ENCODE measurements around the gene ALK.

The ALK gene

DNA sequence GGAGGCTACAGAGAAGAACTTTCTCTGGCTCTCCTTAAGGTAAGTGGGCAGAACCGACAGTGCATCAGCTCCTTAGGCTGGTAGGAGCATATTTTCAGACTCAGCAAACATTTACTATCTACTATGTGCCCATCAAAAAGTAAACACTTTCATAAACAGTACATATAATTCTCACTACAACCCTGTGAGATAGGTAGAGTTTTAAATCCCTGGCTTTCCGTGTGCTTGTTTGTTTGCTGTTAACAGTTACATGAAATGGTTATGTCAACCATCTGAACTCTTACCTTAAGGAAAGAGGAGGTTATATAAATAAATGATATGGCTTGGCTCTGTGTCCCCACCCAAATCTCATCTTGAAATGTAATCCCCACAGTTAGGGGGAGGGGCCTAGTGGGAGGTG lies 310.1 kb downstream of the ALK start:
- peak overlapping the region; percentile 31; the same call in 1 of the 2 replicates for H3K27ac ChIP-seq
- TF ChIP-seq, protein P1, sequence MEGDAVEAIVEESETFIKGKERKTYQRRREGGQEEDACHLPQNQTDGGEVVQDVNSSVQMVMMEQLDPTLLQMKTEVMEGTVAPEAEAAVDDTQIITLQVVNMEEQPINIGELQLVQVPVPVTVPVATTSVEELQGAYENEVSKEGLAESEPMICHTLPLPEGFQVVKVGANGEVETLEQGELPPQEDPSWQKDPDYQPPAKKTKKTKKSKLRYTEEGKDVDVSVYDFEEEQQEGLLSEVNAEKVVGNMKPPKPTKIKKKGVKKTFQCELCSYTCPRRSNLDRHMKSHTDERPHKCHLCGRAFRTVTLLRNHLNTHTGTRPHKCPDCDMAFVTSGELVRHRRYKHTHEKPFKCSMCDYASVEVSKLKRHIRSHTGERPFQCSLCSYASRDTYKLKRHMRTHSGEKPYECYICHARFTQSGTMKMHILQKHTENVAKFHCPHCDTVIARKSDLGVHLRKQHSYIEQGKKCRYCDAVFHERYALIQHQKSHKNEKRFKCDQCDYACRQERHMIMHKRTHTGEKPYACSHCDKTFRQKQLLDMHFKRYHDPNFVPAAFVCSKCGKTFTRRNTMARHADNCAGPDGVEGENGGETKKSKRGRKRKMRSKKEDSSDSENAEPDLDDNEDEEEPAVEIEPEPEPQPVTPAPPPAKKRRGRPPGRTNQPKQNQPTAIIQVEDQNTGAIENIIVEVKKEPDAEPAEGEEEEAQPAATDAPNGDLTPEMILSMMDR (conservative IDR thresholded peaks at IDR 0.05), result no peak

DNA sequence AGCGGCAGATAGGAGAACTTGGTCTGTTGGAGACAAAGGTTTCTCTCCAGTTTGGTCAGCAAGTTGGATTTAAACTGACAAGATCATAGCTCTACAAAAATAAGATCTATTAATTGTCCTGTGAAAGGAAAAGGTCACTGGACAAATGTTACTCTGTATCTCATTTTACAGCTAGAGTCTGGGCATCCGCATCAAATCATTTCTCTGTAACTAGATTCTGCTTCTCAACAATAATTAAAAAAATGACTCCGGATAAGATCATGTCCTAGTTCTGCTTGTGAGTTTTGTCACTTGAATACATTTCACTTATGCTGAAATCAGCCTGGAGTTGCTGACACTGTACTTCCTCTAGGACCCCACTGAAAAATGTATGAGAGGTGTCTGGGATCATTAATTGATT lies 310.8 kb downstream of the ALK start:
- TF ChIP-seq, protein P1 (conservative IDR thresholded peaks at IDR 0.05), result no peak
- H3K27ac ChIP-seq, result no peak overlapping the region; the same call in 1 of the 2 replicates

DNA sequence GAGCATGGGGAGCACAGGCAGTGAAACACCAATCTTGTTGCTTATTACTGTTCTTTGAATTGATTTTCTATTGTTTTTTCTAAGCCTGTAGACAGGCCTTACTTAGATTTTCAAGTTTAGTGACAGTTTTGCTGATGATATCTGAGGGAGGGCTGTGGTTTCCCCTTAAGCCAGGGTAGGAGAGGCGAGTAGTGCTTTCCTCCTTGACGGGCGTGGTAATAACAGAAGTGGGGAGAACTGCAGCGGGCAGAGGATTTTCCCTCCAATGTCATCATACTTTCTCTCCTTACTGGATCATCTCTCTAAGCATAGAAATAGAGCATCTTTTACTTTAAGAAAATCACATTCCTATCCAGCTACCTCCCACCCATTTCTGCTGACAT lies 314.4 kb downstream of the ALK start:
- TF ChIP-seq, protein P1 (conservative IDR thresholded peaks at IDR 0.05), result no peak
- no peak overlapping the region for H3K27ac ChIP-seq

DNA sequence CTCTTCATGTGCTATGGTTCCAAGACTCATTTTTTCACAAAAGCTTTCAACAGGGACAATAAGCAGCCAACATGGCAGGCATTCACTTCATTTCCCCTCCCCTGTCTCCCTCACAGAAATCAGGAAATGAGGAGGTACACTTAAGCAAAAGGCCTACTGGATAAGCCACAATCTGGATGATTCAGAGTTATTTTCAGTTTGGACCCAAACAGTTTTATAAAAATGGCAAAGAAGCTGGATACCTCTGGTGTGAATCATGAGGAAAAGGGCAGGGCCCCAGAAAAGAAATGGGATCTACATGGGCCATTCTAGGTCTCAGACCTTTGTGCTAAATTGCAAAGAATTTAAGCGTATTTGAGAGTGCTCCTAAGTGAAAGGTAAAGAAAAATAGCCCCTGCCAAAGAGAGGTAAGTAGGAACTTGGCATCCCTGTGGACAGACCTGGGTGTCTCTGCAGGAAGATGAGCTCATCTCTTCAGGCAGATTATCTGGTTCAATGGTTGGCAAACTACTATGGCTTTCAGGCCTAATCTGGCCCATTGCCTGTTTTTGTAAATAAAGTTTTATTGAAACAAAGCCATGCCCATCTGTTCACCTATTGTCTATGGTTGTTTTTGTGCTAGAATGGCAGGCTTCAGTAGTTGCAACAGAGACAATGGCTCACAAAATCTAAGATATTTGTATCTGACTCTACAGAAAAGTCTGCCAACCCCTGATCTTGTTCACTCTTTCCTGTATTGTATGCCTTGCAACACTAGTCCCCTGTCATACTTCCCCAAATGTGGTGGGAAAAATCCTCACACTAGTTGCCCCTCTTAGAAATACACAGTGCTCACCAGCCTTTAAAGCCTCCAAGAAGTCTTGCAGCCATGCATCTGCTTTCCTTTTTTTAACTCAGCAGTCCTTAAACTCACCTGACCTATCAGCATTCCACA lies 315.0 kb downstream of the ALK start:
- TF ChIP-seq, protein P1 (conservative IDR thresholded peaks at IDR 0.05), result no peak
- no peak overlapping the region for H3K27ac ChIP-seq

DNA sequence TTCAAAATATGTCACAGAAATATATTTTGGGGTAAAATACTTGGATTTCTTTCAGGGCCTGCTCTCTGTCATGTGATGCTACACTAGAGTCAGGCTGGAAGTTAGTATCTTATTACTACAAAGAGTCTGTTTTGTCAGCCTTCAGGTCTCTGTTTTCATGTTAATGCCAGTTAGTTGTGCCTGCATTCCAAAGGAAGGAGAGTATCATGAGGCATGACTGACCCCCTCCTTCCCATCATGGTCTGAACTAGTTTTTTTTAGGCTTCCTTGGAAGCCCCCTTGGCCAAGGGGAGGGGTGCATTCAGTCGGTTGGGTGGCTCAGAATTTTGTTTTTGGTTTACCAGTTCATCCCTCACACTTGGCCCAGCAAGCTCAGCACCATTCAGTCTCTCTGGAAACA lies 318.0 kb downstream of the ALK start:
- TF ChIP-seq, protein P1 (conservative IDR thresholded peaks at IDR 0.05), result no peak

DNA sequence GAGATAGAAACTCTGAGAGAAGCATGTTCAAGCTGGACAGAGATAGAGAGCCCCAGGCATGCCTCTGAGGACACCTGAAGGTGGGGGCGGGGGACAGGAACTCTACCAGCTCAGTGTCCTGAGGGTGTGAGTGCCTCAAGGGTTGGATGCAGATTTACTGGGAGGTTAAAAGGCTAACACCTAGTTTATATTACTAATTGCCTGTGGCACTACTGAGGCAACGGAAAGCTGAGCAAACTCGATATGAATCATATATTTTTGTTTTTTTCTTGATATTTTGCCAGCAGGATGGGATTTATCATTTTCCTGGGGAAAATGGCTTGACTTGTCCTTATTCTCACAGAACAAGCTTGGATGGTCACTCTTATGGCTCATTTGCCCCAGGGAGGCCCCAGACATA lies 319.5 kb downstream of the ALK start:
- H3K27ac ChIP-seq, result no peak overlapping the region
- TF ChIP-seq, protein P1 (conservative IDR thresholded peaks at IDR 0.05), result no peak

More for the DNA sequence above, 318.0 kb downstream of the ALK start:
- H3K27ac ChIP-seq, result no peak overlapping the region

DNA sequence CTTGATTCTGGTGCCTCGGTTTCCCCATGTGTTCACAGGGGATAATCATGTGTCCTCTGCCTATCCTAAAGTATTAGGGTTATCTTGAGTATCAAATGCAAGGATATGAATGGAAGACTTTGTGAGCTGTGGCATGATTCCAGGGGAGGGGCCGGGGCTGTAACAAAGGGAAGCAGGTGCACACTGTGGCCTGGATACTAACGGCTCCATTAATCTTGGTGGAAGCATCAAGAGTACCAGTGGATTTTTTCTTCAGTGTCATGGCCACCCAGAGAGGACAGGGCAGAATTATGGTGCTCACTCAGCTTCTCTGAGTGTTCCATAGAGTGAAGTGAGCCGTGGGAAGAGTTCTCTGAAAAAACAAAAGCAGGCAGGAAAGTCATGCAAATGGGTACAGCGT lies 320.1 kb downstream of the ALK start:
- no peak overlapping the region for H3K27ac ChIP-seq
- TF ChIP-seq, protein P1 (conservative IDR thresholded peaks at IDR 0.05), result no peak
